Astrocyte (in vitro differentiated cells and primary cell): ENCODE results near the gene KCNB1. TPM values are rescaled to one million over a fixed set of nuclear protein-coding genes. Genes with fewer than 3 reads are reported as not detected.
A peak's percentile ranks its signal among the peaks of the same experiment; 100 is the strongest.

Source experiments
- DNase-seq: peaks from one replicate; pipeline ENCODE4 v3.0.0-alpha.2; 2010; ENCODE audit warnings: low read depth
- FAIRE-seq: peaks from 2 replicates; lab custom pipeline; 2011; peaks lifted over from hg19 to GRCh38; lab: Jason Lieb, UNC
- H2AFZ ChIP-seq: 2 replicates; pipeline ENCODE4 v1.6.0; 2012; ENCODE audit warnings: low read depth, low read length, inconsistent platforms
- H3K27ac ChIP-seq: 2 replicates; pipeline ENCODE4 v1.5.1; 2011; ENCODE audit warnings: low read depth, low read length, inconsistent platforms
- H3K27me3 ChIP-seq: 2 replicates; pipeline ENCODE4 v1.6.0; 2011; ENCODE audit warnings: low read length, inconsistent platforms; ENCODE audit not compliant: insufficient read depth
- H3K36me3 ChIP-seq: 2 replicates; pipeline ENCODE4 v1.5.1; 2011; ENCODE audit warnings: low read length, inconsistent platforms; ENCODE audit not compliant: insufficient read depth
- H3K4me1 ChIP-seq: 2 replicates; pipeline ENCODE4 v1.5.1; 2011; ENCODE audit warnings: low read length, inconsistent platforms; ENCODE audit not compliant: insufficient read depth
- H3K4me2 ChIP-seq: 2 replicates; pipeline ENCODE4 v1.6.0; 2012; ENCODE audit warnings: low read length, inconsistent platforms
- H3K4me3 ChIP-seq: 2 replicates; pipeline ENCODE4 v1.5.1; 2011; ENCODE audit warnings: low read depth, mild to moderate bottlenecking, low read length, inconsistent platforms; ENCODE audit not compliant: insufficient read depth
- H3K79me2 ChIP-seq: 2 replicates; pipeline ENCODE4 v1.6.0; 2012; ENCODE audit warnings: mild to moderate bottlenecking, low read length, inconsistent platforms; ENCODE audit not compliant: insufficient read depth
- H3K9ac ChIP-seq: 2 replicates; pipeline ENCODE4 v1.6.0; 2012; ENCODE audit warnings: mild to moderate bottlenecking, low read length, inconsistent platforms
- H3K9me3 ChIP-seq: 2 replicates; pipeline ENCODE4 v1.5.1; 2012; ENCODE audit warnings: low read depth, mild to moderate bottlenecking, low read length, inconsistent platforms; ENCODE audit not compliant: insufficient read depth
- H4K20me1 ChIP-seq: 2 replicates; pipeline ENCODE4 v1.6.0; 2012; ENCODE audit warnings: low read length, inconsistent platforms; ENCODE audit not compliant: insufficient read depth
- H3K27ac Mint-ChIP-seq: one replicate; pipeline ENCODE4 v1.8.0; 2021; ENCODE audit warnings: mild to moderate bottlenecking, mixed read lengths; ENCODE audit not compliant: unreplicated experiment
- H3K27me3 Mint-ChIP-seq: one replicate; pipeline ENCODE4 v1.8.0; 2021; ENCODE audit warnings: low read depth, mixed read lengths; ENCODE audit not compliant: unreplicated experiment
- H3K36me3 Mint-ChIP-seq: one replicate; pipeline ENCODE4 v1.8.0; 2021; ENCODE audit warnings: low read depth, mixed read lengths; ENCODE audit not compliant: unreplicated experiment
- H3K4me1 Mint-ChIP-seq: one replicate; pipeline ENCODE4 v1.8.0; 2021; ENCODE audit warnings: low read depth, mixed read lengths; ENCODE audit not compliant: unreplicated experiment
- H3K4me3 Mint-ChIP-seq: one replicate; pipeline ENCODE4 v1.8.0; 2021; ENCODE audit warnings: mild to moderate bottlenecking, moderate library complexity, mixed read lengths; ENCODE audit not compliant: unreplicated experiment
- H3K9me3 Mint-ChIP-seq: one replicate; pipeline ENCODE4 v1.8.0; 2021; ENCODE audit warnings: mild to moderate bottlenecking, mixed read lengths; ENCODE audit not compliant: unreplicated experiment
- CTCF ChIP-seq: IDR thresholded peaks from 2 replicates; pipeline ENCODE4 v1.5.1; 2011; ENCODE audit warnings: low read depth, mild to moderate bottlenecking, inconsistent platforms, low read length, moderate library complexity; ENCODE audit not compliant: insufficient read depth
- EZH2 ChIP-seq: IDR thresholded peaks from 2 replicates; pipeline ENCODE4 v1.6.1; 2012; ENCODE audit warnings: mild to moderate bottlenecking, low read length, inconsistent platforms; ENCODE audit not compliant: insufficient read depth
- total RNA-seq: library from RNA; stranded (reverse); gene quantifications from 2 replicates; pipeline ENCODE4 v1.2.1, GENCODE V29; 2021

KCNB1 gene
- total RNA-seq, 1 donor from 2014 or later: 0.48 TPM

GRCh38 chr20:49345524-49345923, 136.9 kb downstream of the KCNB1 start:
- Histone ChIP-seq H3K4me1 (peaks cover 27% of the 10 kb centered on the region), H2AFZ (peak overlapping the region; percentile 47), H3K4me3 (peak overlapping the region; percentile 38), H3K27ac (peak overlapping the region; percentile 93), H4K20me1 (no peaks in the 10 kb centered on the region), H3K27me3 (peaks cover 5% of the 10 kb centered on the region), H3K36me3 (no peaks in the 10 kb centered on the region), H3K4me2 (peak overlapping the region; percentile 76), H3K9ac (peak overlapping the region; percentile 66), H3K79me2 (no peaks in the 10 kb centered on the region), H3K9me3 (no peaks in the 10 kb centered on the region)
- peaks cover 28% of the 10 kb centered on the region for H3K4me1 Mint-ChIP-seq
- TF ChIP-seq CTCF (no peak), EZH2 (no peak)
- peaks cover 3% of the 10 kb centered on the region for H3K36me3 Mint-ChIP-seq
- H3K27ac Mint-ChIP-seq: peak overlapping the region; percentile 83
- FAIRE-seq (peak; percentile 80), DNase-seq (peak; percentile 79)
- H3K4me3 Mint-ChIP-seq: no peak overlapping the region
- H3K9me3 Mint-ChIP-seq: no peaks in the 10 kb centered on the region
- peaks cover 12% of the 10 kb centered on the region for H3K27me3 Mint-ChIP-seq

- peak overlapping the region; percentile 93 for H3K27ac ChIP-seq
- Mint-ChIP-seq H3K9me3 (no peaks in the 10 kb centered on the region), H3K27ac (peak overlapping the region; percentile 83), H3K4me1 (peaks cover 28% of the 10 kb centered on the region), H3K36me3 (peaks cover 3% of the 10 kb centered on the region), H3K4me3 (no peak overlapping the region), H3K27me3 (peaks cover 7% of the 10 kb centered on the region)
- H3K79me2 ChIP-seq: no peaks in the 10 kb centered on the region
- no peaks in the 10 kb centered on the region for H3K36me3 ChIP-seq
- H3K4me2 ChIP-seq: peak overlapping the region; percentile 76
- peak overlapping the region; percentile 38 for H3K4me3 ChIP-seq
- peak overlapping the region; percentile 47 for H2AFZ ChIP-seq
- peak; percentile 95 for DNase-seq
- H3K9me3 ChIP-seq: no peaks in the 10 kb centered on the region
- no peaks in the 10 kb centered on the region for H4K20me1 ChIP-seq
- no peak for TF ChIP-seq EZH2
- no peak for TF ChIP-seq CTCF
- peaks cover 27% of the 10 kb centered on the region for H3K4me1 ChIP-seq
- H3K9ac ChIP-seq: peak overlapping the region; percentile 66
- H3K27me3 ChIP-seq: no peaks in the 10 kb centered on the region
- FAIRE-seq: peak; percentile 78
These were observed 137.5 kb downstream of the KCNB1 start for GRCh38 chr20:49344975-49345374.

GRCh38 chr20:49344140-49344539, 138.3 kb downstream of the KCNB1 start:
- Mint-ChIP-seq H3K4me1 (peaks cover 28% of the 10 kb centered on the region), H3K36me3 (peaks cover 3% of the 10 kb centered on the region), H3K9me3 (no peaks in the 10 kb centered on the region), H3K27me3 (peaks cover 2% of the 10 kb centered on the region), H3K4me3 (no peak overlapping the region), H3K27ac (no peak overlapping the region)
- Histone ChIP-seq H3K27me3 (no peaks in the 10 kb centered on the region), H3K9ac (no peak overlapping the region), H3K4me2 (no peak overlapping the region), H3K36me3 (no peaks in the 10 kb centered on the region), H3K4me1 (peaks cover 27% of the 10 kb centered on the region), H4K20me1 (no peaks in the 10 kb centered on the region), H3K9me3 (no peaks in the 10 kb centered on the region), H3K4me3 (no peak overlapping the region), H2AFZ (no peak overlapping the region), H3K79me2 (no peaks in the 10 kb centered on the region), H3K27ac (no peak overlapping the region)
- no peak for FAIRE-seq
- TF ChIP-seq CTCF: no peak
- TF ChIP-seq EZH2: no peak
- DNase-seq: no peak
